D721Med (cell line): ENCODE measurements around the gene DNAJC8.

Experiments
- DNase-seq: peaks from one replicate; pipeline ENCODE4 v3.0.0; 2011; ENCODE audit warnings: low spot score; ENCODE audit not compliant: insufficient read length
- FAIRE-seq: peaks from 2 replicates; lab custom pipeline; 2011; peaks lifted over from hg19 to GRCh38; lab: Jason Lieb, UNC
- TF ChIP-seq, protein P1 (sequence below): IDR thresholded peaks from 2 replicates; pipeline ENCODE4 v1.5.1; 2012; ENCODE audit warnings: mild to moderate bottlenecking, control low read depth; ENCODE audit not compliant: insufficient read depth; ENCODE audit errors: missing control alignments

Gene DNAJC8

DNA sequence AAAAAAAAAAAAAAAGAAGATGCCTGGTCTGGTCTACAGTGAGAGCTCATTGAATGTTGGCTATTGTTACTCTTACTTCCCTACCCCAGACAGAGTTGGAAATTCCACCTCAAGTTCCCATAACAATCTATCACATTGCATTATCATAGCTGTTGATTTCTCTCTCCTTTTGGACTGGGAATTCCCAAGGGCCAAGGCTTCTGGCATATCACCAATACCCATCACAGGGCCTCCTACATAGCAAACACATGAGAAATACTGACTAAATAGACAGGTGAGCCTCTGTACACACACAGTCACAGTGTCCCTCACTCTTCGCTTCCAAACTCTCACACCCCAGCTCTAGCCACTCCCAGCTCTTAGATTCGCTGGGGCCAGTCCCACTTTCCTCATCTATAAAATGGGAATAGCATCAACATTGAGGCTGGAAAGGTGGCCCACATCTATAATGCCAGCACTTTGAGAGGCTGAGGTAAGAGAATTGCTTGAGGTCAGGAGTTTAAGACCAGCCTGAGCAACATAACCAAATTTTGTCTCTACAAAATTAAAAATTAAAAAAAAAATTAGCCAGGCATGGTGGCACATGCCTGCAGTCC is 62.7 kb downstream of the DNAJC8 start:
- DNase-seq (no peak), FAIRE-seq (no peak)
- TF ChIP-seq, protein P1, sequence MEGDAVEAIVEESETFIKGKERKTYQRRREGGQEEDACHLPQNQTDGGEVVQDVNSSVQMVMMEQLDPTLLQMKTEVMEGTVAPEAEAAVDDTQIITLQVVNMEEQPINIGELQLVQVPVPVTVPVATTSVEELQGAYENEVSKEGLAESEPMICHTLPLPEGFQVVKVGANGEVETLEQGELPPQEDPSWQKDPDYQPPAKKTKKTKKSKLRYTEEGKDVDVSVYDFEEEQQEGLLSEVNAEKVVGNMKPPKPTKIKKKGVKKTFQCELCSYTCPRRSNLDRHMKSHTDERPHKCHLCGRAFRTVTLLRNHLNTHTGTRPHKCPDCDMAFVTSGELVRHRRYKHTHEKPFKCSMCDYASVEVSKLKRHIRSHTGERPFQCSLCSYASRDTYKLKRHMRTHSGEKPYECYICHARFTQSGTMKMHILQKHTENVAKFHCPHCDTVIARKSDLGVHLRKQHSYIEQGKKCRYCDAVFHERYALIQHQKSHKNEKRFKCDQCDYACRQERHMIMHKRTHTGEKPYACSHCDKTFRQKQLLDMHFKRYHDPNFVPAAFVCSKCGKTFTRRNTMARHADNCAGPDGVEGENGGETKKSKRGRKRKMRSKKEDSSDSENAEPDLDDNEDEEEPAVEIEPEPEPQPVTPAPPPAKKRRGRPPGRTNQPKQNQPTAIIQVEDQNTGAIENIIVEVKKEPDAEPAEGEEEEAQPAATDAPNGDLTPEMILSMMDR, result no peak

DNA sequence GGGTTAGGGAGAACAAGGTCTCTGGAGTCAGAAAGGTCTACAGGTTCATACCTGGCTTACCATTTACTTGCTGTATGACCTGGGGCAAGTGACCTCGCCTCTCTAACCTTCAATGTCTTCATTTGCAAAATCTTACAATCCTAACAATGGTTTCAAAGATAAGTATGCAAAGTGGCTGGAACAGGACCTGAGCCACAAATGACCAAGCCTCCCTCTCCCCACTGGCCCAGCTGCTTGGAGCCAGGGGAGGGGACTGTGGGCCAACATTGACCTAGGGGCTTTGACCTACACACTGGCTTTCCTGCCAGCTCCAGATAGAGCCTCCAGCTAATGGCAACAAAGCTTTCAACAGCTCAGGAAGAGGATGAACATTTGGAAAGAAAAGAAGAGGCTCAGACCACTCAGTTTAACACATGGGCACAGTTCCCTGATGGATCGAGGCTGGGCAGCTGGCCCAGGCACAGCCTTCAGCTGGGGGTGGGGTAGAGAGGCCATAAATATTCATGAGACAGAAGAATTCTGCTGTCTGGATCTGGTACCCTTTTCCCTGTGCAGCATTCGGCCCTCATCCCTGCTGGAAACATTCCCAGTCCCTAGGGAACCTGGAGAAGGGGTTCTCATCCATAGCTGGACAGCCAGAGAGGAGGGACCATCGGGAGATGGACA is 69.2 kb downstream of the DNAJC8 start:
- TF ChIP-seq, protein P1, result no peak
- DNase-seq (no peak), FAIRE-seq (no peak)

DNA sequence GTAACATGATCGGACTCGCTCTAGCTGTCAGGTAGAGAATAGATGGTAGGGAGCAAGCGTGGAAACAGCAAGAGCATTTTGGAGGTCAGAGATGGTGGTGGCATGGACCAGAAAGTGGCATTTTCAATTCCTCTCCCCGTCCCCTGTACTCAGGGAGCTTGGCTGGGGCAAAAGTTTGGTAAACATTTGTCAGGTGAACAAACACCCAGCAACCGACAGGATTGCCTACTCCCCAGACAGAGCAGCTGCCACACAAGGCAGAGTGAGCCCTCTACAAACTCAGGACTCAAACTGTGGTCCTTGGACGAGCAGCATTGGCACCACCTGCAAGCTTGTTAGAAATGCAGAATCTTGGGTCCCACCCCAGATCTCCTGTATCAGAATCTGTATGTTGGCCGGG is 70.7 kb downstream of the DNAJC8 start:
- DNase-seq, result no peak
- TF ChIP-seq, protein P1, result no peak
- FAIRE-seq, result no peak

DNA sequence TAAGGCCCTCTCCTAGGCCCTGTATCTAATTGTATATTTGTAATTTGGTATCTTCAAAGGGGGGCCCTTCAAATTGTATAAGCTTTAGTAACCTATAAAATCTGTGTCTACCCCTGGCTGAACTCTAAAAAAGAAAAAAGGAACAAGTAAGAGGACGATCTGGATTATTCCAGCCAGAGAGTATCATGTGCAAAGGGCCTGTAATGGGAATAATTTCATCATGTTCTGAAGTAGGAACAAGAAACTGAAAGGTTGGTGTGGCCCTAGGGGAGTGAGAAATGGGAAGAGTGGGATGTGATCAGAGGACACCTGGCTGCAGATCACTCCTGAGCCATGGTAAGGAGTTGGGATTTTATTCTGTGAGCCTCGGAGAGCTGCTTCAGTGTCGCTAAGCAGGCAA is 71.1 kb downstream of the DNAJC8 start:
- TF ChIP-seq, protein P1, result no peak
- DNase-seq (no peak), FAIRE-seq (no peak)

DNA sequence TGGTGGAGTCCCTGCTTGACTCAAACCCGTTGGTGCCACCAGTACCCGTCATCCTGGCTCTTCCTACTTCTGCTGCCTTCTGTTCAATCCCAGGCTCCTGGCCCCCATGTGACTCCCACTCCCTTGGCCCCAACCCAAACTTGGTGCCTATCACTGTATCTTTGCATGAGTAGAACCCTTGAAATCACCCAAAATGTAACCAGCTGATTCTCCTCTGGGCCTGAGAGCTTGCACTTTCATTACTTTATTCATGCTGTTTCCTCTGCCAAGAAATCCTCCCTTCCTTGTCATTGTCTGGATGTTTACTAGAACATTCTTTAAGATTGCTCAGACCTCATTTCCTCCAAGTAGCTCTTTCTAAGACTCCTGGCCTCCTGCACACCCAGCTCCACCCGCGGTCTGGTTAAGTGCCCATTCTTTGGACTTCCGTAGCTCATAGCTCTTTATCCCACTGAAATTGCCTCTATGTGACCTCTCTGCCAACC is 72.0 kb downstream of the DNAJC8 start:
- DNase-seq (no peak), FAIRE-seq (no peak)
- TF ChIP-seq, protein P1, result no peak

DNA sequence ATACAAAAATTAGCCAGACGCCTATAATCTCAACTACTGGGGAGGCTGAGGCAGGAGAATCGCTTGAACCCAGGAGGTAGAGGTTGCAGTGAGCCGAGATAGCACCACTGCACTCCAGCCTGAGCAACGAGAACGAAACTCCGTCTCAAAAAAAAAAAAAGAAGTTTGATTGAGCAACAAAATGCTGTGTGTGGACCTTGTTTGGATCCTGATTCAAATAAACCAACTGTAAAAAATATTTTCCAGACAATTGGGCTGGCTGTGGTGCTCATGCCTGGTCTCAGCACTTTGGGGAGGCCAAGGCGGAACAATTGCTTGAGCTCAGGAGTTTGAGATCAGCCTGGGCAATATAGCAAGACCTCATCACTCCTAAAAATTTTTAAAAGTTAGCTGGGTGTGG is 73.1 kb downstream of the DNAJC8 start:
- FAIRE-seq (no peak), DNase-seq (no peak)
- TF ChIP-seq, protein P1, result no peak

DNA sequence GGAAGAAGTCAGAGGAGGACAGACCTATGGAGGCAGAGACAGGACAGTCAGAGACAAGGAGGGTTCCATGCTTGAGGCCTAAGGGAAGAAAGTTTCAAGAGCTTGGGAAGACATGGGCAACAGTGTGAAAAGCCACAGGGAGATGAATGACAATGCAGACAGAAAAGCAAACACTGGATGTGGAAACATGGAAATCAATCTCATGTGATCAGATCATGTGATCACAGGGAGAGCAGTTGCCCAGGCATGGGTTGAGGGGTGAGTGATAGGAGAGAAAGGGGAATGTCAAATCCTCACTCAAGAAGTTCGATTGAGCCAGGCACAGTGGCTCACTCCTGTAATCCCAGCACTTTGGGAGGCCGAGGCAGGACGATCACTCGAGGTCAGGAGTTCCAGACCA is 73.6 kb downstream of the DNAJC8 start:
- DNase-seq, result no peak
- TF ChIP-seq, protein P1, result no peak
- no peak for FAIRE-seq
